H1 (cell line): Measurements from ENCODE around the gene NBAS. TPM values are rescaled to one million over a fixed set of nuclear protein-coding genes. Genes with fewer than 3 reads are reported as not detected.
A peak's percentile ranks its signal among the peaks of the same experiment; 100 is the strongest.

ENCODE experiments used
- CHD7 ChIP-seq: fragments of 300-600 bp; sonication (generic); IDR thresholded peaks from 2 replicates; pipeline ENCODE4 v1.7.1; 2012; ENCODE audit warnings: low read length, moderate library complexity, mild to moderate bottlenecking, inconsistent platforms; ENCODE audit not compliant: insufficient replicate concordance
- CTBP2 ChIP-seq: IDR thresholded peaks from 2 replicates; pipeline ENCODE4 v1.7.0; 2011; ENCODE audit warnings: borderline replicate concordance, mild to moderate bottlenecking, moderate library complexity, mixed read lengths, low read length; ENCODE audit not compliant: insufficient read depth, insufficient read length
- CTCF ChIP-seq, 3 experiments: IDR thresholded peaks; 1 replicate in 2 of 3; 2 replicates in 1 of 3; pipeline versions ENCODE4 v1.5.1 to v1.6.1; 2011; ENCODE audit warnings: low read length in 3 of 3, mild to moderate bottlenecking in 3 of 3, inconsistent platforms in 2 of 3, low read depth in 1 of 3, moderate library complexity in 1 of 3; ENCODE audit not compliant: insufficient read depth in 1 of 3; ENCODE audit errors: control extremely low read depth in 1 of 3
- EP300 ChIP-seq, 2 experiments: IDR thresholded peaks; 1 replicate in 1 of 2; 2 replicates in 1 of 2; pipeline ENCODE4 v1.6.1; 2011 to 2012; ENCODE audit warnings: low read depth in 2 of 2, low read length in 2 of 2, mild to moderate bottlenecking in 2 of 2, borderline replicate concordance in 1 of 2, inconsistent platforms in 1 of 2, moderate library complexity in 1 of 2
- GABPA ChIP-seq: IDR thresholded peaks from 2 replicates; pipeline ENCODE4 v1.6.1; 2011; ENCODE audit warnings: mild to moderate bottlenecking, low read length, moderate library complexity, borderline replicate concordance; ENCODE audit not compliant: insufficient read depth
- RAD21 ChIP-seq, 2 experiments: IDR thresholded peaks in 1 of 2; conservative IDR thresholded peaks in 1 of 2; 2 replicates each; pipeline ENCODE4 v1.6.1; 2011; ENCODE audit warnings: low read depth in 2 of 2, low read length in 2 of 2, improper control_type of control experiment in 1 of 2, inconsistent platforms in 1 of 2, mild to moderate bottlenecking in 1 of 2, moderate library complexity in 1 of 2
- RFX5 ChIP-seq: IDR thresholded peaks from 2 replicates; pipeline ENCODE4 v1.6.1; 2011; ENCODE audit warnings: low read depth, low read length, improper control_type of control experiment, borderline replicate concordance
- SP4 ChIP-seq: IDR thresholded peaks from 2 replicates; pipeline ENCODE4 v1.6.1; 2012; ENCODE audit warnings: low read length, inconsistent platforms
- polyA plus RNA-seq, 7 experiments: library from polyadenylated mRNA; depleted of rRNA in 3 of 7; stranded (reverse) in 5 of 7; unstranded in 2 of 7; fragments of >200 nt in 5 of 7; fragments of 200-250 nt in 2 of 7; gene quantifications; 1 replicate in 5 of 7; 2 replicates in 1 of 7; 4 replicates in 1 of 7; pipeline versions ENCODE4 v1.2.1 to v1.2.3, GENCODE V29; 2011 to 2013; ENCODE audit warnings: missing spikeins in 2 of 7, mixed read lengths in 2 of 7
- total RNA-seq: library from RNA; stranded (reverse); fragmentation: NEBNext Ultra II Directional; extraction: Animal tissue kit (Norgen Biotek cat#: 25700); gene quantifications from 2 replicates; pipeline ENCODE4 v1.2.1, GENCODE V29; 2021

Gene NBAS
- total and polyA plus RNA-seq, 2 of the 8 experiments (the other 6 are each of a cell fraction or from before 2014, with no cell fraction given), result 19.6 to 34.8 TPM

GRCh38 chr2:15189216-15189615, 371.9 kb downstream of the NBAS start (continued):
- TF ChIP-seq CHD7 (no peak), SP4 (no peak), GABPA (no peak), RAD21 (IDR thresholded peaks at IDR 0.05 in 1 of 2, conservative IDR thresholded peaks at IDR 0.05 in 1 of 2; ENCODE audit: low read depth in 2 of 2, low read length in 2 of 2) (peak; percentile 25 to 53; a peak in 3 of 4 replicates), CTBP2 (no peak), CTCF (IDR thresholded peaks at IDR 0.05; ENCODE audit: control extremely low read depth in 1 of 3, insufficient read depth in 1 of 3, low read depth in 1 of 3, low read length in 3 of 3) (peak; percentile 22 to 60 (median 50); a peak in 2 of 4 replicates), RFX5 (no peak), EP300 (IDR thresholded peaks at IDR 0.05; ENCODE audit: borderline replicate concordance in 1 of 2, low read depth in 2 of 2, low read length in 2 of 2) (no peak)
